Liver (tissue), 9 donors: ENCODE results near the gene ZNF429. TPM values are rescaled to one million over a fixed set of nuclear protein-coding genes. Genes with fewer than 3 reads are reported as not detected.

Experiments
- DNase-seq: peaks from one replicate; pipeline ENCODE4 v3.0.0-alpha.2; 2017; ENCODE audit warnings: low spot score
- H3K27ac ChIP-seq, 2 donors: one replicate each; pipeline ENCODE4 v1.7.0; 2013; ENCODE audit warnings: inconsistent platforms in 2 of 2, low read length in 2 of 2, control low read depth in 1 of 2, low read depth in 1 of 2, mild to moderate bottlenecking in 1 of 2
- H3K27me3 ChIP-seq, 4 donors: one replicate each; pipeline versions ENCODE4 v1.6.1 to v1.7.0; 2013; ENCODE audit warnings: low read length in 3 of 4, inconsistent platforms in 1 of 4, mild to moderate bottlenecking in 1 of 4, moderate library complexity in 1 of 4; ENCODE audit not compliant: control insufficient read depth in 4 of 4, insufficient read depth in 4 of 4
- H3K36me3 ChIP-seq, 4 donors: one replicate each; pipeline versions ENCODE4 v1.6.1 to v1.7.0; 2013; ENCODE audit warnings: low read length in 3 of 4, mild to moderate bottlenecking in 3 of 4, low read depth in 1 of 4, moderate library complexity in 1 of 4; ENCODE audit not compliant: control insufficient read depth in 4 of 4, insufficient read depth in 3 of 4
- H3K4me1 ChIP-seq, 4 donors: one replicate each; pipeline versions ENCODE4 v1.6.1 to v1.7.0; 2013; ENCODE audit warnings: low read length in 3 of 4, mild to moderate bottlenecking in 3 of 4, moderate library complexity in 1 of 4; ENCODE audit not compliant: control insufficient read depth in 4 of 4, insufficient read depth in 4 of 4
- H3K4me3 ChIP-seq, 3 donors: one replicate each; pipeline versions ENCODE4 v1.6.1 to v1.7.0; 2013; ENCODE audit warnings: low read length in 3 of 3, control low read depth in 1 of 3, low read depth in 1 of 3, mild to moderate bottlenecking in 1 of 3
- H3K9ac ChIP-seq, 2 donors: one replicate each; pipeline ENCODE4 v1.7.0; 2013; ENCODE audit warnings: low read length in 2 of 2, mild to moderate bottlenecking in 2 of 2, moderate library complexity in 2 of 2, control low read depth in 1 of 2, low read depth in 1 of 2
- H3K9me3 ChIP-seq, 4 donors: one replicate each; pipeline versions ENCODE4 v1.6.1 to v1.7.0; 2013; ENCODE audit warnings: low read length in 3 of 4; ENCODE audit not compliant: control insufficient read depth in 4 of 4
- ATF3 ChIP-seq: IDR thresholded peaks from 2 replicates; pipeline ENCODE4 v1.6.1; 2016; ENCODE audit warnings: antibody characterized with exemption
- EGR1 ChIP-seq, 2 donors: IDR thresholded peaks; 2 replicates each; pipeline ENCODE4 v1.6.1; 2016 to 2018; ENCODE audit warnings: antibody characterized with exemption in 2 of 2, low read depth in 2 of 2
- FOXA1 ChIP-seq: IDR thresholded peaks from 2 replicates; pipeline ENCODE4 v1.6.1; 2016; ENCODE audit warnings: antibody characterized with exemption
- FOXA2 ChIP-seq: IDR thresholded peaks from 2 replicates; pipeline ENCODE4 v1.6.1; 2016; ENCODE audit warnings: antibody characterized with exemption
- GABPA ChIP-seq, 2 donors: IDR thresholded peaks in 1 of 2; conservative IDR thresholded peaks in 1 of 2; 2 replicates each; pipeline ENCODE4 v1.6.1; 2016; ENCODE audit warnings: antibody characterized with exemption in 2 of 2, mild to moderate bottlenecking in 1 of 2, moderate library complexity in 1 of 2
- HNF4A ChIP-seq, 2 donors: conservative IDR thresholded peaks; 2 replicates each; pipeline ENCODE4 v1.6.1; 2016; ENCODE audit warnings: antibody characterized with exemption in 2 of 2, mild to moderate bottlenecking in 2 of 2
- JUND ChIP-seq, 2 donors: IDR thresholded peaks; 2 replicates each; pipeline ENCODE4 v1.6.1; 2016; ENCODE audit warnings: antibody characterized with exemption in 2 of 2
- MAX ChIP-seq: IDR thresholded peaks from 2 replicates; pipeline ENCODE4 v1.6.1; 2016; ENCODE audit warnings: antibody characterized with exemption
- NR2F2 ChIP-seq: IDR thresholded peaks from 2 replicates; pipeline ENCODE4 v1.6.1; 2016; ENCODE audit warnings: antibody characterized with exemption
- RAD21 ChIP-seq, 2 donors: IDR thresholded peaks; 2 replicates each; pipeline ENCODE4 v1.6.1; 2016; ENCODE audit warnings: antibody characterized with exemption in 2 of 2, mild to moderate bottlenecking in 2 of 2
- RXRA ChIP-seq, 2 donors: IDR thresholded peaks; 2 replicates each; pipeline ENCODE4 v1.6.1; 2017 to 2018; ENCODE audit warnings: antibody characterized with exemption in 2 of 2, mild to moderate bottlenecking in 1 of 2
- SP1 ChIP-seq: IDR thresholded peaks from 2 replicates; pipeline ENCODE4 v1.6.1; 2018; ENCODE audit warnings: antibody characterized with exemption, mild to moderate bottlenecking
- TAF1 ChIP-seq: conservative IDR thresholded peaks from 2 replicates; pipeline ENCODE4 v1.6.1; 2016; ENCODE audit warnings: antibody characterized with exemption, mild to moderate bottlenecking
- YY1 ChIP-seq: IDR thresholded peaks from 2 replicates; pipeline ENCODE4 v1.6.1; 2016; ENCODE audit warnings: antibody characterized with exemption, mild to moderate bottlenecking
- WGBS: extraction: QIAGEN DNeasy Blood & Tissue Kit; methylation state at CpG from one replicate; pipeline ENCODE4 v1.1.7; 2013; 5-methylcytosine and 5-hydroxymethylcytosine counted together
- polyA plus RNA-seq, 2 donors: library from polyadenylated mRNA; stranded (reverse) in 1 of 2; unstranded in 1 of 2; fragments of 200-250 nt in 1 of 2; fragments of >200 nt in 1 of 2; fragmentation: Nextera tagmentation in 1 of 2; extraction: Ambion mirVana in 1 of 2; gene quantifications; one replicate each; pipeline versions ENCODE4 v1.2.1 to v1.2.3, GENCODE V29; 2013 to 2015
- total RNA-seq, 2 donors: library from RNA; depleted of rRNA; stranded (reverse); fragments of >200 nt; gene quantifications; one replicate each; pipeline ENCODE4 v1.2.3, GENCODE V29; 2014
- TF ChIP-seq, protein P1 (sequence below): IDR thresholded peaks from 2 replicates; pipeline ENCODE4 v1.6.1; 2016; ENCODE audit warnings: antibody characterized with exemption
- TF ChIP-seq, protein P2 (sequence below): IDR thresholded peaks from 2 replicates; pipeline ENCODE4 v1.6.1; 2016; ENCODE audit warnings: antibody characterized with exemption, mild to moderate bottlenecking
- TF ChIP-seq, protein P3 (sequence below): fragments of 150-350 bp; IDR thresholded peaks from 2 replicates; pipeline ENCODE4 v1.5.1; 2017; ENCODE audit warnings: improper control_type of control experiment, low read depth, low read length; ENCODE audit not compliant: missing input control
- donor health status: healthy.
- donor health status: healthy.
- donor health status: healthy.
- donor health status: healthy.
- donor health status: healthy.

The ZNF429 gene
- total and polyA plus RNA-seq, 4 donors = 4.0 to 10.1 (median 8.4) TPM

DNA sequence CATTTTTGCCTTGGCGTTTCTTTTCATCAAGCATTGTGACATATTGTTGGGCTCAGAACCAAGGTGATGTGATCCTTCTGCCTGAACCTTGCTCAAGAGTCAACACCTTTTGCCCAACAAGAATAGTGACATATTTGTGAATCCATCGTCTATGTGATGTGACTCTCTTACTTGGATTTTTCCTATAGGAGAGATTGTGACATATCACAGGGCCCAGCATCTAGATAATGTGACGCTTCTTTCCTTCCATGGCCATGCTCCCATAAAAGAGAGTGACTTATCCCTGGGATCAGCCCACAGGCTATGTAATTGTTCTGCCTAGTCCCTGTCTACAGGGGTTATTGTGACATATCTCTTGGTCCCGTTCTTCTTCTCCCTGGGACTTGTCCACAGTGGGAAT, 8.5 kb upstream of the ZNF429 start:
- no peak overlapping the region for H3K4me3 ChIP-seq
- H3K9me3 ChIP-seq = peaks cover 0 to 21% (median 8%) of the 10 kb centered on the region in 4 donors
- no peak overlapping the region for H3K27ac ChIP-seq
- H3K4me1 ChIP-seq = no peaks in the 10 kb centered on the region
- WGBS = 90% methylated on average over 4 of the region's 4 CpGs
- TF ChIP-seq ATF3 (no peak), TAF1 (no peak), MAX (no peak), RAD21 (IDR thresholded peaks at IDR 0.05) (no peak), EGR1 (IDR thresholded peaks at IDR 0.05; ENCODE audit: low read depth in 2 of 2) (no peak), NR2F2 (no peak), JUND (IDR thresholded peaks at IDR 0.05) (no peak), YY1 (no peak), HNF4A (conservative IDR thresholded peaks at IDR 0.05) (no peak), FOXA2 (no peak), RXRA (IDR thresholded peaks at IDR 0.05) (no peak)
- TF ChIP-seq, protein P1, sequence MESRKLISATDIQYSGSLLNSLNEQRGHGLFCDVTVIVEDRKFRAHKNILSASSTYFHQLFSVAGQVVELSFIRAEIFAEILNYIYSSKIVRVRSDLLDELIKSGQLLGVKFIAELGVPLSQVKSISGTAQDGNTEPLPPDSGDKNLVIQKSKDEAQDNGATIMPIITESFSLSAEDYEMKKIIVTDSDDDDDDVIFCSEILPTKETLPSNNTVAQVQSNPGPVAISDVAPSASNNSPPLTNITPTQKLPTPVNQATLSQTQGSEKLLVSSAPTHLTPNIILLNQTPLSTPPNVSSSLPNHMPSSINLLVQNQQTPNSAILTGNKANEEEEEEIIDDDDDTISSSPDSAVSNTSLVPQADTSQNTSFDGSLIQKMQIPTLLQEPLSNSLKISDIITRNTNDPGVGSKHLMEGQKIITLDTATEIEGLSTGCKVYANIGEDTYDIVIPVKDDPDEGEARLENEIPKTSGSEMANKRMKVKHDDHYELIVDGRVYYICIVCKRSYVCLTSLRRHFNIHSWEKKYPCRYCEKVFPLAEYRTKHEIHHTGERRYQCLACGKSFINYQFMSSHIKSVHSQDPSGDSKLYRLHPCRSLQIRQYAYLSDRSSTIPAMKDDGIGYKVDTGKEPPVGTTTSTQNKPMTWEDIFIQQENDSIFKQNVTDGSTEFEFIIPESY = no peak
- TF ChIP-seq, protein P2, sequence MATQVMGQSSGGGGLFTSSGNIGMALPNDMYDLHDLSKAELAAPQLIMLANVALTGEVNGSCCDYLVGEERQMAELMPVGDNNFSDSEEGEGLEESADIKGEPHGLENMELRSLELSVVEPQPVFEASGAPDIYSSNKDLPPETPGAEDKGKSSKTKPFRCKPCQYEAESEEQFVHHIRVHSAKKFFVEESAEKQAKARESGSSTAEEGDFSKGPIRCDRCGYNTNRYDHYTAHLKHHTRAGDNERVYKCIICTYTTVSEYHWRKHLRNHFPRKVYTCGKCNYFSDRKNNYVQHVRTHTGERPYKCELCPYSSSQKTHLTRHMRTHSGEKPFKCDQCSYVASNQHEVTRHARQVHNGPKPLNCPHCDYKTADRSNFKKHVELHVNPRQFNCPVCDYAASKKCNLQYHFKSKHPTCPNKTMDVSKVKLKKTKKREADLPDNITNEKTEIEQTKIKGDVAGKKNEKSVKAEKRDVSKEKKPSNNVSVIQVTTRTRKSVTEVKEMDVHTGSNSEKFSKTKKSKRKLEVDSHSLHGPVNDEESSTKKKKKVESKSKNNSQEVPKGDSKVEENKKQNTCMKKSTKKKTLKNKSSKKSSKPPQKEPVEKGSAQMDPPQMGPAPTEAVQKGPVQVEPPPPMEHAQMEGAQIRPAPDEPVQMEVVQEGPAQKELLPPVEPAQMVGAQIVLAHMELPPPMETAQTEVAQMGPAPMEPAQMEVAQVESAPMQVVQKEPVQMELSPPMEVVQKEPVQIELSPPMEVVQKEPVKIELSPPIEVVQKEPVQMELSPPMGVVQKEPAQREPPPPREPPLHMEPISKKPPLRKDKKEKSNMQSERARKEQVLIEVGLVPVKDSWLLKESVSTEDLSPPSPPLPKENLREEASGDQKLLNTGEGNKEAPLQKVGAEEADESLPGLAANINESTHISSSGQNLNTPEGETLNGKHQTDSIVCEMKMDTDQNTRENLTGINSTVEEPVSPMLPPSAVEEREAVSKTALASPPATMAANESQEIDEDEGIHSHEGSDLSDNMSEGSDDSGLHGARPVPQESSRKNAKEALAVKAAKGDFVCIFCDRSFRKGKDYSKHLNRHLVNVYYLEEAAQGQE = no peak
- TF ChIP-seq, protein P3, sequence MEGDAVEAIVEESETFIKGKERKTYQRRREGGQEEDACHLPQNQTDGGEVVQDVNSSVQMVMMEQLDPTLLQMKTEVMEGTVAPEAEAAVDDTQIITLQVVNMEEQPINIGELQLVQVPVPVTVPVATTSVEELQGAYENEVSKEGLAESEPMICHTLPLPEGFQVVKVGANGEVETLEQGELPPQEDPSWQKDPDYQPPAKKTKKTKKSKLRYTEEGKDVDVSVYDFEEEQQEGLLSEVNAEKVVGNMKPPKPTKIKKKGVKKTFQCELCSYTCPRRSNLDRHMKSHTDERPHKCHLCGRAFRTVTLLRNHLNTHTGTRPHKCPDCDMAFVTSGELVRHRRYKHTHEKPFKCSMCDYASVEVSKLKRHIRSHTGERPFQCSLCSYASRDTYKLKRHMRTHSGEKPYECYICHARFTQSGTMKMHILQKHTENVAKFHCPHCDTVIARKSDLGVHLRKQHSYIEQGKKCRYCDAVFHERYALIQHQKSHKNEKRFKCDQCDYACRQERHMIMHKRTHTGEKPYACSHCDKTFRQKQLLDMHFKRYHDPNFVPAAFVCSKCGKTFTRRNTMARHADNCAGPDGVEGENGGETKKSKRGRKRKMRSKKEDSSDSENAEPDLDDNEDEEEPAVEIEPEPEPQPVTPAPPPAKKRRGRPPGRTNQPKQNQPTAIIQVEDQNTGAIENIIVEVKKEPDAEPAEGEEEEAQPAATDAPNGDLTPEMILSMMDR = no peak
- no peak overlapping the region for H3K9ac ChIP-seq
- DNase-seq = no peak
- H3K27me3 ChIP-seq = no peaks in the 10 kb centered on the region
- H3K36me3 ChIP-seq = no peaks in the 10 kb centered on the region

DNA sequence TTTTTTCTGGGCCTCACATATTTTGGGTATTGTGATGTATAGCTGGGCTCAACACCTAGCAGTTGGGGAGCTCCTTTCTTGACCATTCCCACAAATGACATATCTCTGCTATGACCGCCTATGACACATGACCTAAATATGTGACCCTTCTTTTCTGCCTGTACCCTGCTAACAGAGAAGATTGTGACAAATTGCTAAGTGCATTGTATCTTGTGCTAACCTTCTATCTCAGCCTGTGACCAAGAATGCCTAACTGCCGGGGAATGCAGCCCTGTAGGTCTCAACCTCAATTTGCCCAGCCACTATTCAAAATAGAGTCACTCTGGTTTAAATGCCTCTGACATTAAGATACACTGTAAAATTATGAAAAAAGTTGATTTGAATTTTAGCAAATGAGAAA, 6.8 kb upstream of the ZNF429 start:
- no peak for DNase-seq
- Histone ChIP-seq H3K9me3 (peaks cover 0 to 8% (median 3%) of the 10 kb centered on the region in 4 donors), H3K27ac (no peak overlapping the region), H3K4me1 (no peaks in the 10 kb centered on the region), H3K4me3 (no peak overlapping the region), H3K36me3 (no peaks in the 10 kb centered on the region), H3K9ac (no peak overlapping the region), H3K27me3 (no peaks in the 10 kb centered on the region)
- WGBS = 97% methylated on average over 2 of the region's 2 CpGs
- TF ChIP-seq TAF1 (no peak), MAX (no peak), SP1 (no peak), FOXA2 (no peak), RXRA (IDR thresholded peaks at IDR 0.05) (no peak), FOXA1 (no peak), GABPA (IDR thresholded peaks at IDR 0.05 in 1 of 2, conservative IDR thresholded peaks at IDR 0.05 in 1 of 2) (no peak), ATF3 (no peak), JUND (IDR thresholded peaks at IDR 0.05) (no peak), EGR1 (IDR thresholded peaks at IDR 0.05; ENCODE audit: low read depth in 2 of 2) (no peak)
- TF ChIP-seq, protein P2 = no peak
- TF ChIP-seq, protein P3 = no peak
